CD14-positive monocyte (primary cell): Measurements from ENCODE around the gene ESRRG. TPM values are rescaled to one million over a fixed set of nuclear protein-coding genes. Genes with fewer than 3 reads are reported as not detected.

Experiments used
- DNase-seq, 3 donors: peaks; one replicate each; pipeline ENCODE4 v3.0.0-alpha.2; 2011 to 2022
- H2AFZ ChIP-seq: 2 replicates; pipeline ENCODE4 v1.6.0; 2012; ENCODE audit warnings: mild to moderate bottlenecking, low read depth, low read length, inconsistent platforms; ENCODE audit not compliant: insufficient read depth, poor library complexity, severe bottlenecking
- H3K27ac ChIP-seq, 2 donors: 1 replicate in 1 of 2; 2 replicates in 1 of 2; pipeline ENCODE4 v1.5.1; 2012 to 2013; ENCODE audit warnings: low read length in 2 of 2, control low read depth in 1 of 2, inconsistent platforms in 1 of 2, low read depth in 1 of 2, mild to moderate bottlenecking in 1 of 2
- H3K27me3 ChIP-seq, 2 donors: one replicate each; pipeline versions ENCODE4 v1.6.0 to v1.6.1; 2011 to 2013; ENCODE audit warnings: low read length in 2 of 2; ENCODE audit not compliant: control insufficient read depth in 2 of 2, insufficient read depth in 2 of 2
- H3K36me3 ChIP-seq, 2 donors: replicated peaks in 1 of 2; 1 replicate in 1 of 2; 2 replicates in 1 of 2; pipeline versions ENCODE4 v1.5.1 to v1.6.1; 2012 to 2013; ENCODE audit warnings: low read length in 2 of 2, control low read depth in 1 of 2, inconsistent platforms in 1 of 2, mild to moderate bottlenecking in 1 of 2; ENCODE audit not compliant: insufficient read depth in 2 of 2, control insufficient read depth in 1 of 2
- H3K4me1 ChIP-seq, 2 donors: 1 replicate in 1 of 2; 2 replicates in 1 of 2; pipeline versions ENCODE4 v1.5.1 to v1.6.1; 2012 to 2013; ENCODE audit warnings: low read length in 2 of 2, control low read depth in 1 of 2, inconsistent platforms in 1 of 2, mild to moderate bottlenecking in 1 of 2, moderate library complexity in 1 of 2; ENCODE audit not compliant: insufficient read depth in 2 of 2, control insufficient read depth in 1 of 2
- H3K4me2 ChIP-seq: replicated peaks from 2 replicates; pipeline ENCODE3; 2012; ENCODE audit warnings: low read length, moderate library complexity, mild to moderate bottlenecking; ENCODE audit not compliant: poor library complexity, severe bottlenecking; ENCODE audit errors: extremely low read depth
- H3K4me3 ChIP-seq, 3 experiments: fragments of 200-600 bp in 1 of 3; sonication (generic) in 1 of 3; replicated peaks in 1 of 3; 1 replicate in 2 of 3; 2 replicates in 1 of 3; pipeline ENCODE4 v1.5.1; 2011 to 2013; ENCODE audit warnings: low read length in 3 of 3, mild to moderate bottlenecking in 3 of 3, control low read depth in 2 of 3, low read depth in 2 of 3, inconsistent platforms in 1 of 3, moderate library complexity in 1 of 3
- H3K79me2 ChIP-seq: 2 replicates; pipeline ENCODE4 v1.6.0; 2012; ENCODE audit warnings: mild to moderate bottlenecking, control low read depth, inconsistent platforms, low read length, moderate library complexity; ENCODE audit not compliant: insufficient read depth
- H3K9ac ChIP-seq: 2 replicates; pipeline ENCODE4 v1.6.0; 2017; ENCODE audit warnings: low read length, mild to moderate bottlenecking; ENCODE audit not compliant: insufficient read depth, poor library complexity, severe bottlenecking
- H3K9me3 ChIP-seq, 2 donors: replicated peaks in 1 of 2; 1 replicate in 1 of 2; 2 replicates in 1 of 2; pipeline versions ENCODE4 v1.5.1 to v1.6.1; 2012 to 2013; ENCODE audit warnings: low read length in 2 of 2, control low read depth in 1 of 2; ENCODE audit not compliant: control insufficient read depth in 1 of 2, insufficient read depth in 1 of 2
- H4K20me1 ChIP-seq: 2 replicates; pipeline ENCODE4 v1.6.0; 2012; ENCODE audit warnings: mild to moderate bottlenecking, low read length, control low read depth, moderate library complexity; ENCODE audit not compliant: insufficient read depth
- H3K27ac Mint-ChIP-seq, 7 donors: one replicate each; pipeline ENCODE4 v1.8.0; 2020; ENCODE audit warnings: mild to moderate bottlenecking in 7 of 7, mixed read lengths in 7 of 7, moderate library complexity in 6 of 7, inconsistent platforms in 2 of 7
- H3K27me3 Mint-ChIP-seq, 3 donors: one replicate each; pipeline ENCODE4 v1.8.0; 2021 to 2022; ENCODE audit warnings: low read depth in 3 of 3, mild to moderate bottlenecking in 3 of 3, mixed read lengths in 3 of 3, moderate library complexity in 3 of 3, inconsistent platforms in 1 of 3
- H3K36me3 Mint-ChIP-seq, 2 donors: one replicate each; pipeline ENCODE4 v1.8.0; 2020; ENCODE audit warnings: mixed read lengths in 2 of 2, inconsistent platforms in 1 of 2, mild to moderate bottlenecking in 1 of 2
- H3K4me1 Mint-ChIP-seq: one replicate; pipeline ENCODE4 v1.8.0; 2020; ENCODE audit warnings: mild to moderate bottlenecking, mixed read lengths
- H3K4me3 Mint-ChIP-seq, 2 donors: one replicate each; pipeline ENCODE4 v1.8.0; 2020; ENCODE audit warnings: mild to moderate bottlenecking in 2 of 2, mixed read lengths in 2 of 2, moderate library complexity in 1 of 2
- H3K9me3 Mint-ChIP-seq, 7 donors: one replicate each; pipeline ENCODE4 v1.8.0; 2020 to 2022; ENCODE audit warnings: mixed read lengths in 7 of 7, mild to moderate bottlenecking in 6 of 7, moderate library complexity in 6 of 7, inconsistent platforms in 2 of 7
- CTCF ChIP-seq: fragments of 200-600 bp; IDR thresholded peaks from one replicate; pipeline ENCODE4 v1.8.0; 2022; ENCODE audit warnings: antibody characterized with exemption, mild to moderate bottlenecking
- WGBS: methylation state at CpG from one replicate; pipeline ENCODE4 v1.1.5; 2013; ENCODE audit warnings: missing lambda C conversion rate; ENCODE audit not compliant: insufficient coverage; 5-methylcytosine and 5-hydroxymethylcytosine counted together
- intact Hi-C, 2 donors: fragments of 100-400 bp; cut with micrococcal nuclease; formaldehyde crosslinking; loops; one replicate each; pipeline versions ENCODE4 v1.15.0 to v1.15.1; 2023
- polyA minus RNA-seq: library from RNA; depleted of rRNA, polyadenylated mRNA; stranded (reverse); fragments of >200 nt; gene quantifications from 2 replicates; pipeline ENCODE4 v1.2.3, GENCODE V29; 2012
- polyA plus RNA-seq, 3 donors: library from polyadenylated mRNA; depleted of rRNA in 1 of 3; unstranded in 2 of 3; stranded (reverse) in 1 of 3; fragments of 300-500 nt in 2 of 3; fragments of >200 nt in 1 of 3; fragmentation: Illumina TruSeq in 2 of 3; gene quantifications; 1 replicate in 2 of 3; 2 replicates in 1 of 3; pipeline ENCODE4 v1.2.3, GENCODE V29; 2012 to 2021
- total RNA-seq, 12 experiments: library from RNA in 1 of 12; stranded (reverse) in 1 of 12; fragments of 120-200 nt in 1 of 12; gene quantifications; one replicate each; pipeline ENCODE4 v1.2.4 and lab custom pipeline; 2013 to 2026; ENCODE audit warnings: mixed read lengths in 6 of 12, inconsistent platforms in 1 of 12

Gene ESRRG
- total RNA-seq (2013), result 0.10 TPM
- polyA plus RNA-seq (not detected), polyA minus RNA-seq (not detected in 2 replicates), total RNA-seq (lab: John Stamatoyannopoulos, UW) (0 to 2.7 (median 0.18) reads per million in 11 experiments)

- no peak within 1 kb of the TSS for H2AFZ ChIP-seq
- H3K4me2 ChIP-seq, result no peak within 1 kb of the TSS
- H3K27ac ChIP-seq, result no peak within 1 kb of the TSS
Measured at GRCh38 chr1:216723274-216723780, at the start of gene ESRRG. ESRRG (minus strand) TSS chr1:216723429; CDS start chr1:216723299, 130 bp downstream.

GRCh38 chr1:216771922-216772321, 48.7 kb upstream of the ESRRG start:
- no peaks in the 10 kb centered on the region for H4K20me1 ChIP-seq
- no peaks in the 10 kb centered on the region for H3K9me3 ChIP-seq
- Mint-ChIP-seq H3K36me3 (no peaks in the 10 kb centered on the region), H3K27ac (no peak overlapping the region), H3K4me3 (no peak overlapping the region), H3K27me3 (no peaks in the 10 kb centered on the region), H3K4me1 (no peaks in the 10 kb centered on the region), H3K9me3 (peaks cover 0 to 11% (median 0%) of the 10 kb centered on the region in 7 donors)
- TF ChIP-seq CTCF, result no peak
- H3K4me3 ChIP-seq, result no peak overlapping the region
- no peaks in the 10 kb centered on the region for H3K4me1 ChIP-seq
- H3K79me2 ChIP-seq, result no peaks in the 10 kb centered on the region
- H3K27me3 ChIP-seq, result no peaks in the 10 kb centered on the region
- WGBS, result 73% methylated on average over 3 of the region's 4 CpGs
- no peak for DNase-seq
- H3K4me2 ChIP-seq, result no peak overlapping the region
- no peaks in the 10 kb centered on the region for H3K36me3 ChIP-seq
- H3K27ac ChIP-seq, result no peak overlapping the region
- intact Hi-C loops, result no loop called here
- H2AFZ ChIP-seq, result no peak overlapping the region
- no peak overlapping the region for H3K9ac ChIP-seq

More at GRCh38 chr1:216723274-216723780, at the start of gene ESRRG:
- H3K27ac Mint-ChIP-seq, result no peak within 1 kb of the TSS
- Histone ChIP-seq H3K9ac (no peak within 1 kb of the TSS), H3K4me3 (no peak within 1 kb of the TSS), H3K36me3 (no peaks in the 10 kb centered on the region), H3K9me3 (no peaks in the 10 kb centered on the region), H3K79me2 (no peaks in the 10 kb centered on the region), H3K4me1 (no peaks in the 10 kb centered on the region), H4K20me1 (no peaks in the 10 kb centered on the region), H3K27me3 (peaks cover 13 to 33% of the 10 kb centered on the region in 2 donors)
- peaks cover 13 to 17% (median 16%) of the 10 kb centered on the region in 3 donors for H3K27me3 Mint-ChIP-seq
- 4% methylated on average over 5 of the region's 17 CpGs for whole genome bisulfite sequencing
- TF ChIP-seq CTCF, result no peak
- H3K9me3 Mint-ChIP-seq, result peaks cover 0 to 5% (median 0%) of the 10 kb centered on the region in 7 donors
- no peaks in the 10 kb centered on the region for H3K4me1 Mint-ChIP-seq
- DNase-seq, result no peak
- no peaks in the 10 kb centered on the region for H3K36me3 Mint-ChIP-seq
- H3K4me3 Mint-ChIP-seq, result no peak within 1 kb of the TSS
- intact Hi-C loops, result no loop called here
